ENCODE data around the gene PSMD1. TPM values are rescaled to one million over a fixed set of nuclear protein-coding genes. Genes with fewer than 3 reads are reported as not detected.
A peak's percentile ranks its signal among the peaks of the same experiment; 100 is the strongest.

The PSMD1 gene
- total RNA-seq, 1 donor from 2014 or later = 108 TPM

DNA sequence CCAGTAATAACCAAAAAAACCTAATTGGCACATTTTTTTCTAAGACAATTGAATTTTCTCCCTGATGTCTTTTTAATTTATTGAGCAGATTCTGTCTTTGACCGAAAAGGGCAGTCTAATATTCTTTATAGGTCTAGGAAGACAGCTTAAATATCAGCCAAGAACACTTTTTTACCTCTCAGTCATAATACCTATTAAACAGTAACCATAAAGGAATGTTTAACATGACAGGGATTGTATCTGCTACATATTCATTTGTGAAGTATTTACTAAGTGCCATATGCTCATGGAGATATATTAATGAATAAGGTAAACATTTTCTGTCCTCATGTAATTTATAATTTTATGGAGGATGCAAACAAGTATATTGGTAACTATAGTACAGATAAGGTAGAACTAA is 71.3 kb downstream of the PSMD1 start:
- Mint-ChIP-seq H3K36me3 (ENCODE audit: low read depth) (no peaks in the 10 kb centered on the region), H3K4me3 (ENCODE audit: unreplicated experiment) (no peak overlapping the region), H3K27me3 (ENCODE audit: low read depth) (no peaks in the 10 kb centered on the region), H3K9me3 (ENCODE audit: low read depth) (no peaks in the 10 kb centered on the region), H3K27ac (ENCODE audit: unreplicated experiment) (no peak overlapping the region), H3K4me1 (ENCODE audit: low read depth) (peaks cover 69% of the 10 kb centered on the region)
- TF ChIP-seq, protein P1, sequence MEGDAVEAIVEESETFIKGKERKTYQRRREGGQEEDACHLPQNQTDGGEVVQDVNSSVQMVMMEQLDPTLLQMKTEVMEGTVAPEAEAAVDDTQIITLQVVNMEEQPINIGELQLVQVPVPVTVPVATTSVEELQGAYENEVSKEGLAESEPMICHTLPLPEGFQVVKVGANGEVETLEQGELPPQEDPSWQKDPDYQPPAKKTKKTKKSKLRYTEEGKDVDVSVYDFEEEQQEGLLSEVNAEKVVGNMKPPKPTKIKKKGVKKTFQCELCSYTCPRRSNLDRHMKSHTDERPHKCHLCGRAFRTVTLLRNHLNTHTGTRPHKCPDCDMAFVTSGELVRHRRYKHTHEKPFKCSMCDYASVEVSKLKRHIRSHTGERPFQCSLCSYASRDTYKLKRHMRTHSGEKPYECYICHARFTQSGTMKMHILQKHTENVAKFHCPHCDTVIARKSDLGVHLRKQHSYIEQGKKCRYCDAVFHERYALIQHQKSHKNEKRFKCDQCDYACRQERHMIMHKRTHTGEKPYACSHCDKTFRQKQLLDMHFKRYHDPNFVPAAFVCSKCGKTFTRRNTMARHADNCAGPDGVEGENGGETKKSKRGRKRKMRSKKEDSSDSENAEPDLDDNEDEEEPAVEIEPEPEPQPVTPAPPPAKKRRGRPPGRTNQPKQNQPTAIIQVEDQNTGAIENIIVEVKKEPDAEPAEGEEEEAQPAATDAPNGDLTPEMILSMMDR (IDR thresholded peaks at IDR 0.05) = no peak
- DNase-seq (ENCODE audit: low spot score) = no peak

DNA sequence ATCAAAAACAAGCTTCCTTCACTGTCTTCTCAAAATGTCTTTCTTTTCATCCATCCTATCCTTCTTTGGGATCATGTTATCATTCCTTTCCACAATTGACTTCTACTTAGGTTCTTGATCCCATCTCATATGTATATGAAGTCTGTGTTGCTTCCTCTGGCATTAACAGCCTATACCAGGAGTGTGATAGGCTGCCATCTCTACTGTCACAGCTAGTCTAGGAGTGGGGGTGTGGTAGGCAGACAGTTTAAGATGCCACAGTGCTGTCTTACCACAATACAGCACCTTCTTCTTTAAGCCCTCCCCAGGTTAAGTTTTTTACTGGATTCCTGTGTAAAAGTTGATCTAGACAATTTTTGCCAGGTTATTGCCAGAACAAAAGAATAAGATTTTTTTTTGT is 71.9 kb downstream of the PSMD1 start:
- no peak for DNase-seq (ENCODE audit: low spot score)
- TF ChIP-seq, protein P1 (IDR thresholded peaks at IDR 0.05) = no peak
- Mint-ChIP-seq H3K4me3 (ENCODE audit: unreplicated experiment) (no peak overlapping the region), H3K27ac (ENCODE audit: unreplicated experiment) (peak overlapping the region; percentile 0), H3K9me3 (ENCODE audit: low read depth) (no peaks in the 10 kb centered on the region), H3K4me1 (ENCODE audit: low read depth) (peaks cover 68% of the 10 kb centered on the region), H3K36me3 (ENCODE audit: low read depth) (no peaks in the 10 kb centered on the region), H3K27me3 (ENCODE audit: low read depth) (no peaks in the 10 kb centered on the region)

DNA sequence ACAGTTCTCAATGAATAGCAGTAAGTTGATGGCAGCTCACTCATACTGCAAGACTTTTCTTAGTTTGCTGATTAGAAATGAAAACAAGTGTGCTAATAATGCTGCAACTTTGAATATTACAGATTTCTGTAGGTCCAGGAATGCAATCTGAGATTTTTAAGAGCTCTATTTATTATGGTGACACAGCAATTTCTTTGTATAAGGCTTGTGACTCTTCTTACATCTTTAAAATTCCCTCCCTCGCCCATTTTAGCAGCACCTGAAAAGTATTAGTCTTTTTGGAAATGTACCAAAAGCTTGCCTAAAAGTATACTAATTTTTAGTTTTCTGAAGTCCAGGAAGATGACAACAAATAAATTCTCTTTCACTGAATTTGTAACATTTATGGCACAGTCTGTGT is 72.5 kb downstream of the PSMD1 start:
- Mint-ChIP-seq H3K27me3 (ENCODE audit: low read depth) (no peaks in the 10 kb centered on the region), H3K36me3 (ENCODE audit: low read depth) (no peaks in the 10 kb centered on the region), H3K4me1 (ENCODE audit: low read depth) (peaks cover 68% of the 10 kb centered on the region), H3K27ac (ENCODE audit: unreplicated experiment) (peak overlapping the region; percentile 76), H3K9me3 (ENCODE audit: low read depth) (no peaks in the 10 kb centered on the region), H3K4me3 (ENCODE audit: unreplicated experiment) (no peak overlapping the region)
- DNase-seq (ENCODE audit: low spot score) = no peak
- TF ChIP-seq, protein P1 (IDR thresholded peaks at IDR 0.05) = no peak

DNA sequence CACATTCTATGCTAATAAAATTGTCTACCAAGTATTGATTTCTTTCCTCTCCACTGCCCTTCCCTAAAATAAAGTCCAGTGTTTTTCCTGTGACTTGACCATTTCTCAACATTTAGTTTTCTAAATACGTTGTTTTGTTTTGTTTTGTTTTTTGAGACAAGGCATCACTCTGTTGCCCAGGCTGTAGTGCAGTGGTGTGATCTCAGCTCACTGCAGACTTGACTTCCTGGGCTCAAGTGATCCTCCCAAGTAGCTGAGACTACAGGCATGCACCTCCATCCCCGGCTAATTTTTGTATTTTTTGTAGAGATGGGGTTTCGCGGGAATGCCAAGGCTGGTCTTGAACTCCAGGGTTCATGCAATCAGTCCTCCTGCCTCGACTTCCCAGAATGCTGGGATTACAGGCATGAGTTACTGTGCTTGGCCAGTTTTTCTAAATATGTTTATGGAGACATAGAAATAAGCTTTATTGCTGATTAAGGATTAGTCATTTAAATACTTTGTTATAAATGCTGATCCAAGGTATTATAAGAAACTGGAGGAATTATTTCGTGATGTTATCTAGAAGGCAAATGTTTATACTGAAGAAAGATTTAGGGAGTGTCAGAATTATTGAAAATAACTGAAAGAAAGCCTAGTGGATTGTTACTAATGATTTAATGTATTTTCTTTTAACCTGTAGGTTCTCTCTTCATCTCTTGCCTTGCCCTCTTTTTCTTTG is 73.8 kb downstream of the PSMD1 start:
- DNase-seq (ENCODE audit: low spot score) = no peak
- Mint-ChIP-seq H3K4me1 (ENCODE audit: low read depth) (peaks cover 70% of the 10 kb centered on the region), H3K9me3 (ENCODE audit: low read depth) (no peaks in the 10 kb centered on the region), H3K4me3 (ENCODE audit: unreplicated experiment) (no peak overlapping the region), H3K27ac (ENCODE audit: unreplicated experiment) (peak overlapping the region; percentile 72), H3K27me3 (ENCODE audit: low read depth) (no peaks in the 10 kb centered on the region), H3K36me3 (ENCODE audit: low read depth) (no peaks in the 10 kb centered on the region)
- TF ChIP-seq, protein P1 (IDR thresholded peaks at IDR 0.05) = no peak

DNA sequence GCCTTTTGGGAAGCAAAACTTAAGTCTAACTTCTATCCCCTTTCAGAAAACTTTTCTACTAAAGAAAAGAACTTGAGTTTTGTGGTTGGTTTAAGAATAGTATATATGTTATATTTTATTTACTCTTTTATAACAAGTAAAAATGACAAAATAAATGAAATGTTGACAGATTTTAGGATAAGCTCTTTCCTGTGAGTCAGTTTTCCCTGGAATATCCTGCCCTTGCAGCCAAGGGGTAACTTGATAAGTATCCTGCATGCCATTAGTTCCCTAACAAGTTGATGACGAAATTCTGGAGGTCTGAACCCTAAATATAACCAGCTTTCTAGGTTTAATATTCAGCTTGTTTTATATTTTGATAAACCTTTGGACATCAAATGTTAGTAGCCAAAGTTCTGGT is 75.5 kb downstream of the PSMD1 start:
- H3K36me3 Mint-ChIP-seq (ENCODE audit: low read depth) = no peaks in the 10 kb centered on the region
- no peak overlapping the region for H3K4me3 Mint-ChIP-seq (ENCODE audit: unreplicated experiment)
- no peaks in the 10 kb centered on the region for H3K9me3 Mint-ChIP-seq (ENCODE audit: low read depth)
- DNase-seq (ENCODE audit: low spot score) = no peak
- TF ChIP-seq, protein P1 (IDR thresholded peaks at IDR 0.05) = no peak
- no peaks in the 10 kb centered on the region for H3K27me3 Mint-ChIP-seq (ENCODE audit: low read depth)
- H3K4me1 Mint-ChIP-seq (ENCODE audit: low read depth) = peaks cover 79% of the 10 kb centered on the region
- peak overlapping the region; percentile 46 for H3K27ac Mint-ChIP-seq (ENCODE audit: unreplicated experiment)
